GM12865 (cell line): ENCODE results near the gene DEFB125.
"Not testable (repeated sequence)": the region's sequence is repeated elsewhere in the genome, so short reads cannot be mapped to it uniquely, and the experiment has no call there.

Experiments
- DNase-seq: peaks from one replicate; pipeline ENCODE4 v3.0.0; 2010; ENCODE audit warnings: low read depth
- H3K4me3 ChIP-seq: 2 replicates; pipeline ENCODE4 v1.5.1; 2011; ENCODE audit warnings: mild to moderate bottlenecking, low read depth, low read length, control low read depth
- TF ChIP-seq, protein P1 (sequence below): IDR thresholded peaks from 2 replicates; pipeline ENCODE4 v1.5.1; 2011; ENCODE audit warnings: low read length, control low read depth, low read depth, inconsistent platforms; ENCODE audit not compliant: insufficient read depth; ENCODE audit errors: missing control alignments

Gene DEFB125

GRCh38 chr20:64766-65322 lies 22.6 kb upstream of the DEFB125 start:
- TF ChIP-seq, protein P1, sequence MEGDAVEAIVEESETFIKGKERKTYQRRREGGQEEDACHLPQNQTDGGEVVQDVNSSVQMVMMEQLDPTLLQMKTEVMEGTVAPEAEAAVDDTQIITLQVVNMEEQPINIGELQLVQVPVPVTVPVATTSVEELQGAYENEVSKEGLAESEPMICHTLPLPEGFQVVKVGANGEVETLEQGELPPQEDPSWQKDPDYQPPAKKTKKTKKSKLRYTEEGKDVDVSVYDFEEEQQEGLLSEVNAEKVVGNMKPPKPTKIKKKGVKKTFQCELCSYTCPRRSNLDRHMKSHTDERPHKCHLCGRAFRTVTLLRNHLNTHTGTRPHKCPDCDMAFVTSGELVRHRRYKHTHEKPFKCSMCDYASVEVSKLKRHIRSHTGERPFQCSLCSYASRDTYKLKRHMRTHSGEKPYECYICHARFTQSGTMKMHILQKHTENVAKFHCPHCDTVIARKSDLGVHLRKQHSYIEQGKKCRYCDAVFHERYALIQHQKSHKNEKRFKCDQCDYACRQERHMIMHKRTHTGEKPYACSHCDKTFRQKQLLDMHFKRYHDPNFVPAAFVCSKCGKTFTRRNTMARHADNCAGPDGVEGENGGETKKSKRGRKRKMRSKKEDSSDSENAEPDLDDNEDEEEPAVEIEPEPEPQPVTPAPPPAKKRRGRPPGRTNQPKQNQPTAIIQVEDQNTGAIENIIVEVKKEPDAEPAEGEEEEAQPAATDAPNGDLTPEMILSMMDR: no peak
- H3K4me3 ChIP-seq: no peak overlapping the region
- no peak for DNase-seq

DNA sequence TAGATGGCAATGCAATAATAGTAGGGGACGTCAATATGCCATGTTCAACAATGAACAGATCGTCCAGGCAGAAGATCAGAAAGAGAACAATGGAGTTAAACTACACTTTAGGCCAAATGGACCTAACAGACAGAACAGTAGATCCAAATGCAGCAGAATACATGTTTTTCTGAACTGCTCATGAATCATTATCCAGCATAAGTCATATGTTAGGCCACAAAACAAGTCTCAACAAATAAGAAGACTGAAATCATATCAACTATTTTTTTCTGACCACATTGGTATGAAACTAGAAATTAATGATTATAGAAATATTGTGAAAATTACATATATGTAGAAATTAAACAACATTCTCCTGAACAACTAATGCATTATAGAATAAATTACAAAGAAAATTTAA lies 10.2 kb upstream of the DEFB125 start:
- no peak overlapping the region for H3K4me3 ChIP-seq
- no peak for DNase-seq
- TF ChIP-seq, protein P1: no peak

GRCh38 chr20:78338-78737 lies 9.1 kb upstream of the DEFB125 start:
- no peak for DNase-seq
- TF ChIP-seq, protein P1: no peak
- no peak overlapping the region for H3K4me3 ChIP-seq

DNA sequence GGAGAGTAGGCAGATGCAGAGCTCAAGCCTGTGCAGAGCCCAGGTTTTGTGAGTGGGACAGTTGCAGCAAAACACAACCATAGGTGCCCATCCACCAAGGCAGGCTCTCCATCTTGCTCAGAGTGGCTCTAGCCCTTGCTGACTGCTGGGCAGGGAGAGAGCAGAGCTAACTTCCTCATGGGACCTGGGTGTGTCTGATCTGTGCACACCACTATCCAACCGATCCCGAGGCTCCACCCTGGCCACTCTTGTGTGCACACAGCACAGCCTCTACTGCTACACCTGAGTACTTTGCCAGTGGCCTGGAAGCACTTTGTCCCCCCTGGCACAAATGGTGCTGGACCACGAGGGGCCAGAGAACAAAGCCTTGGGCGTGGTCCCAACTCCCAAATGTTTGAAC lies 7.9 kb upstream of the DEFB125 start:
- H3K4me3 ChIP-seq: no peak overlapping the region
- TF ChIP-seq, protein P1: no peak
- DNase-seq: no peak

DNA sequence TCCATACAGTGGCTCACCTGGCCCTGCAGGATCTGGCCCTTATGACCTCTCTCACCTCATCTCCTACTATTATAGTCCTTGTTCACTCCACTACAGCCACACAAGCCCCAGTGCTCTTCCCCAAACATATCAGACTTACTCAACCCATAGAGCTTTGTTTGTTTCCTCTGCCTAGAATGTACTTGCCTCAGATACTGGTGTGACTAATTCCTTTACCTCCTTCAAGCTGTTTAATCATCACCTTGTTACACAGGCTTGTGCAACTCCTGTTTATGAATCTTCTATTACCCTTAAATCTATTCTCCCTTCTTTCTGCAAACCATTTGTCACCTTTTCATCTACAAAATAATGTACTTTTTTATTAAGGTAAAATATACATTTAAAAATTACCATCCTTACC lies 3.2 kb downstream of the DEFB125 start:
- DNase-seq: no peak
- TF ChIP-seq, protein P1: no peak
- H3K4me3 ChIP-seq: no peak overlapping the region

GRCh38 chr20:93641-94040 lies 6.2 kb downstream of the DEFB125 start:
- TF ChIP-seq, protein P1: no peak
- no peak overlapping the region for H3K4me3 ChIP-seq
- no peak for DNase-seq

DNA sequence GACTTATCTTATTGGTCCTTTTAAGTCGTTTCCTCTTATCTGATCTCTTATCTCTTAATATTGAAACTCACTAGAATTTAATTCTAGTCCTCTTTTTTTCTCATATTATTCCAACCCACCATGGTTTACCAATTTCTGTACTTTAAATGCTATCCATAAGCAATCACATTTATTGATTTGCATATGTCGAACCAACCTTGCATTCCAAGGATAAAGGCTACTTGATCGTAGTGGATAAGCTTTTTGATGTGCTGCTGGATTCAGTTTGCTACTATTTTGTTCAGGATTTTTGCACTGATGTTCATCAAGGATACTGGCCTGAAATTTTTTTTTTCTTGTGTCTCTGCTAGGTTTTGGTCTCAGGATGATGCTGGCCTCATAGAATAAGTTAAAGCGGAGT lies 7.7 kb downstream of the DEFB125 start:
- no peak for DNase-seq
- H3K4me3 ChIP-seq: no peak overlapping the region
- TF ChIP-seq, protein P1: no peak

DNA sequence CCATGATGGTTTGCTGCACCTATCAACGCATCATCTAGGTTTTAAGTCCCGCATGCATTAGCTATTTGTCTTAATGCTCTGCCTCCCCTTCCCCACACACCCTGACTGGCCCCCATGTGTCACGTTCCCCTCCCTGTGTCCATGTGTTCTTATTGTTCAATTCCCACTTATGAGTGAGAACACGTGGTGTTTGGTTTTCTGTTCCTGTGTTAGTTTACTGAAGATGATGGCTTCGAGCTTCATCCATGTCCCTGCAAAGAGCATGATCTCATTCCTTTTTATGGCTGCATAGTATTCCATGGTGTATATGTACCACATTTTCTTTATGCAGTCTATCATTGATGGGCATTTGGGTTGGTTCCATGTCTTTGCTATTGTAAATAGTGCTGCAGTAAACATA lies 10.2 kb downstream of the DEFB125 start:
- not testable (repeated sequence) for DNase-seq, H3K4me3 ChIP-seq
